GM23338 (cell line): ENCODE measurements around the gene TM6SF1. TPM values are rescaled to one million over a fixed set of nuclear protein-coding genes. Genes with fewer than 3 reads are reported as not detected.

Experiments
- ATAC-seq: fragments of 200-7000 bp; cut with Tn5 transposase; 3 replicates; pipeline ENCODE4 v1.9.1; 2020
- DNase-seq: peaks from one replicate; pipeline ENCODE4 v3.0.0-alpha.2; 2015; ENCODE audit warnings: low spot score
- H2AFZ ChIP-seq: fragments of 200-600 bp; sonication (generic); 2 replicates; pipeline ENCODE4 v1.8.0; 2016; ENCODE audit warnings: antibody characterized with exemption, mild to moderate bottlenecking, moderate library complexity
- H3F3A ChIP-seq: fragments of 200-600 bp; sonication (generic); replicated peaks from 2 replicates; pipeline ENCODE4 v1.8.0; 2017; ENCODE audit warnings: antibody characterized with exemption, mixed run types, low read depth
- H3K27ac ChIP-seq: fragments of 200-600 bp; sonication (generic); 2 replicates; pipeline ENCODE4 v1.6.1; 2016; ENCODE audit warnings: low read depth
- H3K27me3 ChIP-seq: fragments of 200-600 bp; sonication (generic); 2 replicates; pipeline ENCODE4 v1.8.0; 2016; ENCODE audit warnings: mild to moderate bottlenecking, mixed run types, moderate library complexity; ENCODE audit not compliant: insufficient read depth
- H3K36me3 ChIP-seq: fragments of 200-600 bp; sonication (generic); 2 replicates; pipeline ENCODE4 v1.8.0; 2016; ENCODE audit warnings: mild to moderate bottlenecking; ENCODE audit not compliant: insufficient read depth
- H3K4me1 ChIP-seq: fragments of 200-600 bp; sonication (generic); 2 replicates; pipeline ENCODE4 v1.8.0; 2016; ENCODE audit warnings: mild to moderate bottlenecking, moderate library complexity; ENCODE audit not compliant: insufficient read depth
- H3K4me2 ChIP-seq: fragments of 200-600 bp; sonication (generic); 2 replicates; pipeline ENCODE4 v1.7.1; 2017; ENCODE audit warnings: mixed run types
- H3K4me3 ChIP-seq: fragments of 200-600 bp; sonication (generic); 2 replicates; pipeline ENCODE4 v1.6.1; 2016; ENCODE audit warnings: mixed run types
- H3K79me2 ChIP-seq: fragments of 200-600 bp; sonication (generic); replicated peaks from 2 replicates; pipeline ENCODE4 v1.8.0; 2017; ENCODE audit warnings: mild to moderate bottlenecking; ENCODE audit not compliant: insufficient read depth
- H3K9me2 ChIP-seq: fragments of 200-600 bp; sonication (generic); 2 replicates; pipeline ENCODE4 v1.8.0; 2017; ENCODE audit not compliant: insufficient read depth
- H4K20me1 ChIP-seq: fragments of 200-600 bp; sonication (generic); replicated peaks from 2 replicates; pipeline ENCODE4 v1.8.0; 2017; ENCODE audit warnings: mild to moderate bottlenecking; ENCODE audit not compliant: insufficient read depth
- H3K27ac Mint-ChIP-seq: 2 replicates; pipeline ENCODE4 v1.8.0; 2020; ENCODE audit warnings: inconsistent platforms, mild to moderate bottlenecking, moderate library complexity, mixed read lengths
- H3K27me3 Mint-ChIP-seq: 3 replicates; pipeline ENCODE4 v1.8.0; 2022; ENCODE audit warnings: low read depth, mild to moderate bottlenecking, moderate library complexity, mixed read lengths, inconsistent platforms; ENCODE audit not compliant: insufficient read depth, poor library complexity
- H3K36me3 Mint-ChIP-seq: 3 replicates; pipeline ENCODE4 v1.8.0; 2021; ENCODE audit warnings: low read depth, mild to moderate bottlenecking, inconsistent platforms, moderate library complexity, mixed read lengths
- H3K4me1 Mint-ChIP-seq: 3 replicates; pipeline ENCODE4 v1.8.0; 2020; ENCODE audit warnings: mild to moderate bottlenecking, inconsistent platforms, mixed read lengths
- H3K4me3 Mint-ChIP-seq: 3 replicates; pipeline ENCODE4 v1.8.0; 2021; ENCODE audit warnings: moderate library complexity, mild to moderate bottlenecking, inconsistent platforms, mixed read lengths
- H3K9me3 Mint-ChIP-seq: 3 replicates; pipeline ENCODE4 v1.8.0; 2020; ENCODE audit warnings: moderate library complexity, mild to moderate bottlenecking, inconsistent platforms, mixed read lengths
- JUNB ChIP-seq: IDR thresholded peaks from one replicate; pipeline ENCODE4 v1.6.1; 2016; ENCODE audit warnings: antibody characterized with exemption; ENCODE audit not compliant: unreplicated experiment
- STAT1 ChIP-seq: IDR thresholded peaks from one replicate; pipeline ENCODE4 v1.6.1; 2016; ENCODE audit warnings: antibody characterized with exemption; ENCODE audit not compliant: unreplicated experiment
- ZNF331 ChIP-seq: fragments of 250-450 bp; sonication (Bioruptor Pico); IDR thresholded peaks from 2 replicates; pipeline ENCODE4 v1.5.0; 2020; ENCODE audit warnings: low read depth, mild to moderate bottlenecking, moderate library complexity
- polyA plus RNA-seq: library from polyadenylated mRNA; unstranded; fragments of >200 nt; fragmentation: Nextera tagmentation; extraction: Ambion mirVana; gene quantifications from 2 replicates; pipeline ENCODE4 v1.2.1, GENCODE V29; 2016
- total RNA-seq: library from RNA; depleted of rRNA; stranded (reverse); fragments of >200 nt; shearing (Covaris generic); gene quantifications from 2 replicates; pipeline ENCODE4 v1.2.3, GENCODE V29; 2014
- TF ChIP-seq, protein P1 (sequence below): fragments of 250-450 bp; sonication (Bioruptor Pico); IDR thresholded peaks from 2 replicates; pipeline ENCODE4 v1.5.0; 2020; ENCODE audit warnings: mild to moderate bottlenecking, moderate library complexity
- TF ChIP-seq, protein P2 (sequence below), 2 experiments: fragments of 200-600 bp in 1 of 2; sonication (generic) in 1 of 2; conservative IDR thresholded peaks; 2 replicates each; pipeline versions ENCODE4 v1.5.1 to v1.6.1; 2016 to 2017; ENCODE audit warnings: antibody characterized with exemption in 2 of 2, low read depth in 2 of 2, mild to moderate bottlenecking in 2 of 2, moderate library complexity in 1 of 2
- TF ChIP-seq, protein P3 (sequence below): IDR thresholded peaks from 2 replicates; pipeline ENCODE4 v1.6.1; 2016; ENCODE audit warnings: antibody characterized with exemption

Gene TM6SF1
- total and polyA plus RNA-seq, 2 experiments from 2014 or later, result 0.80 to 1.5 TPM

DNA sequence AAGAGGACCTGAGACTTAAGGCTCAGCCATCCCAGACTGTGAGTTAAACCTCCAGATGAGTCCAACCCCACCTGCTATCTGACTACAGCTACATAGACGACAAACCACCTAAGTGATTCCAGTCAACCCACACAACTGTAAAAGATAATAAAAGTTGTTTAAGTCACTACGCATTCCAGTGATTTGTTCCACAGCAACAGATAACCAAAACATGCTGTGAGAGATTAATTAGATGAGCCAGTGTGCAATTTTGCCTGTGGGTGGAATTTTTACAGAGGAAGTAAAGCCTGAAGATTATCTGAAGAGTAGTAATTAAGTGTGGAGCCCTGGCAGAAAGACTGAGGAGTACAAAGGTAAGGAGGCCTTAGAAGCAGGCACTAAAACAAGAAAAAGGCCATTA, 45.8 kb upstream of the TM6SF1 start (continued):
- TF ChIP-seq, protein P1, sequence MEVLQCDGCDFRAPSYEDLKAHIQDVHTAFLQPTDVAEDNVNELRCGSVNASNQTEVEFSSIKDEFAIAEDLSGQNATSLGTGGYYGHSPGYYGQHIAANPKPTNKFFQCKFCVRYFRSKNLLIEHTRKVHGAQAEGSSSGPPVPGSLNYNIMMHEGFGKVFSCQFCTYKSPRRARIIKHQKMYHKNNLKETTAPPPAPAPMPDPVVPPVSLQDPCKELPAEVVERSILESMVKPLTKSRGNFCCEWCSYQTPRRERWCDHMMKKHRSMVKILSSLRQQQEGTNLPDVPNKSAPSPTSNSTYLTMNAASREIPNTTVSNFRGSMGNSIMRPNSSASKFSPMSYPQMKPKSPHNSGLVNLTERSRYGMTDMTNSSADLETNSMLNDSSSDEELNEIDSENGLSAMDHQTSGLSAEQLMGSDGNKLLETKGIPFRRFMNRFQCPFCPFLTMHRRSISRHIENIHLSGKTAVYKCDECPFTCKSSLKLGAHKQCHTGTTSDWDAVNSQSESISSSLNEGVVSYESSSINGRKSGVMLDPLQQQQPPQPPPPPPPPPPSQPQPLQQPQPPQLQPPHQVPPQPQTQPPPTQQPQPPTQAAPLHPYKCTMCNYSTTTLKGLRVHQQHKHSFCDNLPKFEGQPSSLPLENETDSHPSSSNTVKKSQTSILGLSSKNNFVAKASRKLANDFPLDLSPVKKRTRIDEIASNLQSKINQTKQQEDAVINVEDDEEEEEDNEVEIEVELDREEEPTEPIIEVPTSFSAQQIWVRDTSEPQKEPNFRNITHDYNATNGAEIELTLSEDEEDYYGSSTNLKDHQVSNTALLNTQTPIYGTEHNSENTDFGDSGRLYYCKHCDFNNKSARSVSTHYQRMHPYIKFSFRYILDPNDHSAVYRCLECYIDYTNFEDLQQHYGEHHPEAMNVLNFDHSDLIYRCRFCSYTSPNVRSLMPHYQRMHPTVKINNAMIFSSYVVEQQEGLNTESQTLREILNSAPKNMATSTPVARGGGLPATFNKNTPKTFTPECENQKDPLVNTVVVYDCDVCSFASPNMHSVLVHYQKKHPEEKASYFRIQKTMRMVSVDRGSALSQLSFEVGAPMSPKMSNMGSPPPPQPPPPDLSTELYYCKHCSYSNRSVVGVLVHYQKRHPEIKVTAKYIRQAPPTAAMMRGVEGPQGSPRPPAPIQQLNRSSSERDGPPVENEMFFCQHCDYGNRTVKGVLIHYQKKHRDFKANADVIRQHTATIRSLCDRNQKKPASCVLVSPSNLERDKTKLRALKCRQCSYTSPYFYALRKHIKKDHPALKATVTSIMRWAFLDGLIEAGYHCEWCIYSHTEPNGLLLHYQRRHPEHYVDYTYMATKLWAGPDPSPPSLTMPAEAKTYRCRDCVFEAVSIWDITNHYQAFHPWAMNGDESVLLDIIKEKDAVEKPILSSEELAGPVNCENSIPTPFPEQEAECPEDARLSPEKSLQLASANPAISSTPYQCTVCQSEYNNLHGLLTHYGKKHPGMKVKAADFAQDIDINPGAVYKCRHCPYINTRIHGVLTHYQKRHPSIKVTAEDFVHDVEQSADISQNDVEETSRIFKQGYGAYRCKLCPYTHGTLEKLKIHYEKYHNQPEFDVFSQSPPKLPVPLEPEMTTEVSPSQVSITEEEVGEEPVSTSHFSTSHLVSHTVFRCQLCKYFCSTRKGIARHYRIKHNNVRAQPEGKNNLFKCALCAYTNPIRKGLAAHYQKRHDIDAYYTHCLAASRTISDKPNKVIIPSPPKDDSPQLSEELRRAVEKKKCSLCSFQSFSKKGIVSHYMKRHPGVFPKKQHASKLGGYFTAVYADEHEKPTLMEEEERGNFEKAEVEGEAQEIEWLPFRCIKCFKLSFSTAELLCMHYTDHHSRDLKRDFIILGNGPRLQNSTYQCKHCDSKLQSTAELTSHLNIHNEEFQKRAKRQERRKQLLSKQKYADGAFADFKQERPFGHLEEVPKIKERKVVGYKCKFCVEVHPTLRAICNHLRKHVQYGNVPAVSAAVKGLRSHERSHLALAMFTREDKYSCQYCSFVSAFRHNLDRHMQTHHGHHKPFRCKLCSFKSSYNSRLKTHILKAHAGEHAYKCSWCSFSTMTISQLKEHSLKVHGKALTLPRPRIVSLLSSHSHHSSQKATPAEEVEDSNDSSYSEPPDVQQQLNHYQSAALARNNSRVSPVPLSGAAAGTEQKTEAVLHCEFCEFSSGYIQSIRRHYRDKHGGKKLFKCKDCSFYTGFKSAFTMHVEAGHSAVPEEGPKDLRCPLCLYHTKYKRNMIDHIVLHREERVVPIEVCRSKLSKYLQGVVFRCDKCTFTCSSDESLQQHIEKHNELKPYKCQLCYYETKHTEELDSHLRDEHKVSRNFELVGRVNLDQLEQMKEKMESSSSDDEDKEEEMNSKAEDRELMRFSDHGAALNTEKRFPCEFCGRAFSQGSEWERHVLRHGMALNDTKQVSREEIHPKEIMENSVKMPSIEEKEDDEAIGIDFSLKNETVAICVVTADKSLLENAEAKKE, result no peak
- no peak for TF ChIP-seq JUNB
- TF ChIP-seq, protein P2, sequence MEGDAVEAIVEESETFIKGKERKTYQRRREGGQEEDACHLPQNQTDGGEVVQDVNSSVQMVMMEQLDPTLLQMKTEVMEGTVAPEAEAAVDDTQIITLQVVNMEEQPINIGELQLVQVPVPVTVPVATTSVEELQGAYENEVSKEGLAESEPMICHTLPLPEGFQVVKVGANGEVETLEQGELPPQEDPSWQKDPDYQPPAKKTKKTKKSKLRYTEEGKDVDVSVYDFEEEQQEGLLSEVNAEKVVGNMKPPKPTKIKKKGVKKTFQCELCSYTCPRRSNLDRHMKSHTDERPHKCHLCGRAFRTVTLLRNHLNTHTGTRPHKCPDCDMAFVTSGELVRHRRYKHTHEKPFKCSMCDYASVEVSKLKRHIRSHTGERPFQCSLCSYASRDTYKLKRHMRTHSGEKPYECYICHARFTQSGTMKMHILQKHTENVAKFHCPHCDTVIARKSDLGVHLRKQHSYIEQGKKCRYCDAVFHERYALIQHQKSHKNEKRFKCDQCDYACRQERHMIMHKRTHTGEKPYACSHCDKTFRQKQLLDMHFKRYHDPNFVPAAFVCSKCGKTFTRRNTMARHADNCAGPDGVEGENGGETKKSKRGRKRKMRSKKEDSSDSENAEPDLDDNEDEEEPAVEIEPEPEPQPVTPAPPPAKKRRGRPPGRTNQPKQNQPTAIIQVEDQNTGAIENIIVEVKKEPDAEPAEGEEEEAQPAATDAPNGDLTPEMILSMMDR (conservative IDR thresholded peaks at IDR 0.05; ENCODE audit: low read depth in 2 of 2), result no peak

DNA sequence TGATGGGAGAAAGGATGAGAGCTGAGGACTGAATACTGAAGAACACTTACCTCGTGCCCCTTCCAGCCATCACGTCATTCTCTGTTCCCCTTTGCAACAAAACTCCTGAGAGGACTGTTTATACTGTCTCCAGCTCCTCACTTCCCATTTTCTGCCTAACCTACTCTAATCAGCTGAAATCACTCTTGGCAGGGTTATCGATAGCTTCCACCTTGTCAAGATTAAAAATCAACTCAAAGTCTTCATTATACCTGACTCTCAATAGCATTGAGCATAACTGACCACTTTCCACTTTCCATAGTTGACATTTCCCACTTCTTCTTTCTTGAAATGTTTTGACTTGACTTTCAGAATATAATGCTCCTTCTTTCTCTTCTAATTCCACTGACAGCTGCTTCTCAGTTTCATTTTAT, 44.7 kb upstream of the TM6SF1 start:
- no peaks in the 10 kb centered on the region for H3K27me3 ChIP-seq
- H3K36me3 ChIP-seq, result no peaks in the 10 kb centered on the region
- Mint-ChIP-seq H3K4me1 (peaks cover 25% of the 10 kb centered on the region), H3K27ac (no peak overlapping the region), H3K9me3 (no peaks in the 10 kb centered on the region; the same call in 2 of the 3 replicates), H3K4me3 (no peak overlapping the region), H3K27me3 (no peaks in the 10 kb centered on the region), H3K36me3 (no peaks in the 10 kb centered on the region; the same call in 1 of the 3 replicates)
- H3K4me1 ChIP-seq, result peaks cover 48% of the 10 kb centered on the region
- H3K4me2 ChIP-seq, result peak overlapping the region; percentile 82; the same call in 1 of the 2 replicates
- H3K79me2 ChIP-seq, result peaks cover 87% of the 10 kb centered on the region
- no peak overlapping the region; the same call in 1 of the 2 replicates for H3K4me3 ChIP-seq
- no peaks in the 10 kb centered on the region for H3K9me2 ChIP-seq
- peaks cover 40% of the 10 kb centered on the region for H4K20me1 ChIP-seq
- H3F3A ChIP-seq, result no peaks in the 10 kb centered on the region; the same call in 1 of the 2 replicates
- H3K27ac ChIP-seq, result peak overlapping the region; percentile 12; the same call in 1 of the 2 replicates
- DNase-seq, result no peak
- no peak for ATAC-seq
- no peak overlapping the region for H2AFZ ChIP-seq
- TF ChIP-seq, protein P1, result no peak
- TF ChIP-seq ZNF331 (CRISPR knock-in tag) (no peak), STAT1 (no peak)
- TF ChIP-seq, protein P3, sequence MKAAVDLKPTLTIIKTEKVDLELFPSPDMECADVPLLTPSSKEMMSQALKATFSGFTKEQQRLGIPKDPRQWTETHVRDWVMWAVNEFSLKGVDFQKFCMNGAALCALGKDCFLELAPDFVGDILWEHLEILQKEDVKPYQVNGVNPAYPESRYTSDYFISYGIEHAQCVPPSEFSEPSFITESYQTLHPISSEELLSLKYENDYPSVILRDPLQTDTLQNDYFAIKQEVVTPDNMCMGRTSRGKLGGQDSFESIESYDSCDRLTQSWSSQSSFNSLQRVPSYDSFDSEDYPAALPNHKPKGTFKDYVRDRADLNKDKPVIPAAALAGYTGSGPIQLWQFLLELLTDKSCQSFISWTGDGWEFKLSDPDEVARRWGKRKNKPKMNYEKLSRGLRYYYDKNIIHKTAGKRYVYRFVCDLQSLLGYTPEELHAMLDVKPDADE, result no peak
